SK-N-SH (cell line): ENCODE measurements around the gene RAB12.

Experiments used
- CTCF ChIP-seq: fragments of 200-600 bp; sonication (generic); IDR thresholded peaks from 2 replicates; pipeline ENCODE4 v1.6.1; 2017; ENCODE audit warnings: antibody characterized with exemption, mild to moderate bottlenecking, moderate library complexity
- EZH2phosphoT487 ChIP-seq: fragments of 200-600 bp; sonication (generic); IDR thresholded peaks from 2 replicates; pipeline ENCODE4 v1.6.1; 2017; ENCODE audit warnings: low read depth, mixed run types, mild to moderate bottlenecking, antibody characterized with exemption, moderate library complexity, borderline replicate concordance
- JUND ChIP-seq: IDR thresholded peaks from 2 replicates; pipeline ENCODE4 v1.4.0; 2012
- NFIC ChIP-seq: IDR thresholded peaks from 2 replicates; pipeline ENCODE4 v1.4.0; 2012; ENCODE audit warnings: borderline replicate concordance
- RAD21 ChIP-seq: IDR thresholded peaks from 2 replicates; pipeline ENCODE4 v1.6.1; 2012; ENCODE audit warnings: mild to moderate bottlenecking, low read length
- SIN3A ChIP-seq: IDR thresholded peaks from 2 replicates; pipeline ENCODE4 v1.6.1; 2012; ENCODE audit warnings: low read depth, mild to moderate bottlenecking, low read length, moderate library complexity, borderline replicate concordance
- USF1 ChIP-seq: IDR thresholded peaks from 2 replicates; pipeline ENCODE4 v1.4.0; 2012; ENCODE audit warnings: low read depth, borderline replicate concordance
- USF2 ChIP-seq: fragments of 150-350 bp; IDR thresholded peaks from 2 replicates; pipeline ENCODE4 v1.6.1; 2017; ENCODE audit warnings: antibody characterized with exemption, low read length, low read depth, borderline replicate concordance
- YY1 ChIP-seq: IDR thresholded peaks from 2 replicates; pipeline ENCODE4 v1.4.0; 2012; ENCODE audit warnings: low read depth, mild to moderate bottlenecking
- TF ChIP-seq, protein P1 (sequence below): IDR thresholded peaks from 2 replicates; pipeline ENCODE4 v1.4.0; 2012; ENCODE audit warnings: low read depth

- no peak for TF ChIP-seq CTCF
- TF ChIP-seq USF2 = no peak
- TF ChIP-seq JUND = no peak
- TF ChIP-seq EZH2phosphoT487 = no peak
- no peak for TF ChIP-seq USF1
- TF ChIP-seq, protein P1, sequence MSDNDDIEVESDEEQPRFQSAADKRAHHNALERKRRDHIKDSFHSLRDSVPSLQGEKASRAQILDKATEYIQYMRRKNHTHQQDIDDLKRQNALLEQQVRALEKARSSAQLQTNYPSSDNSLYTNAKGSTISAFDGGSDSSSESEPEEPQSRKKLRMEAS = no peak
- no peak for TF ChIP-seq RAD21
- TF ChIP-seq SIN3A = no peak
- TF ChIP-seq NFIC = no peak
- TF ChIP-seq YY1 = no peak
These were observed 49.7 kb downstream of the RAB12 start for GRCh38 chr18:8658858-8659485.
